A204.1 (cell line): ENCODE data around the gene ETS2.

Experiments used
- FAIRE-seq: peaks from 2 replicates; lab custom pipeline; 2012; peaks lifted over from hg19 to GRCh38; lab: Jason Lieb, UNC

Gene ETS2

DNA sequence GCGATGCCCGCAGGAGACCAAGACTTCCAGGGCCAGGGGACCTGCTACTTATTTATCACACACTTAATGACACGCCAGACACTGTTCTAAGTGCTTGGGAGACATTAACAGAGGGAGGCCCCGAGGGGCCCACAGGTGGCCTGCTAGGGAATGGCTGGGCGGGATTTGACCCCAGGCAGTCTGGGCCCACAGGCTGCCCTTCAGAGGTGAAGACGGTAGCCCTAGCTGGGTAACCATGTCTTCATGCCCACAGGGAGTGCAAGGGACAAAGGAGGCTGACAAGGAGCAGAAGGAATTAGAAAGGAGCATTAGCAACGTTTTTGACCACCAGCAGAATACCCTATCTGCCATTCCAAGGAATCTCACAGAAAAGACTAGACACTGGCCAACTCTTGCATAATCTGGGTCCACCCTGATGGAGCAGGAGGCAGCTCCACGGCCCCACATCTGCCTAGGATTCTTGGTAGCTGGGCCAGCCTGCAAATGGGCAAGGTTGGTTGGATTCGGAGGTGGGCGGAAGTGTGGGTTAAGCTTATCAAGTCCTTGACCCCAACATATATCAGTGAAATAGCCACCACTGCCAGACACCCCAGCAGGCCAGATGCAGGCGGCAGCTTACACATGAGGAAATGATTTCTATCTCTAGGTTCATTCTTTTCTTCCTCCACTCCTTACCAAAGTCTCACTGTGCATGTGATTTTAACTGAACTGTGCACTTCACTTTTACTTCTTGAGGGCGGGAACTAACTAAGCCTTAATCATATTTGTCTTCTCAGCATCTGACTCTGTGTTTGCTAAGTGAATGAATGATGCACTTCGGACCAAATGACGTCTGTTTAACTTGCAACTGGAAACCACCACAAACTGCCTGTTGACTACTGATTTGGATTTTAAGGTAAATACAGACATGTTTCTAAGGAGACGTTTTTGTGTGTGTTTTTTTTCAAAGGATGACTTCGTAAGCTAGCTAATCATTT, 3.4 kb upstream of the ETS2 start:
- no peak for FAIRE-seq

DNA sequence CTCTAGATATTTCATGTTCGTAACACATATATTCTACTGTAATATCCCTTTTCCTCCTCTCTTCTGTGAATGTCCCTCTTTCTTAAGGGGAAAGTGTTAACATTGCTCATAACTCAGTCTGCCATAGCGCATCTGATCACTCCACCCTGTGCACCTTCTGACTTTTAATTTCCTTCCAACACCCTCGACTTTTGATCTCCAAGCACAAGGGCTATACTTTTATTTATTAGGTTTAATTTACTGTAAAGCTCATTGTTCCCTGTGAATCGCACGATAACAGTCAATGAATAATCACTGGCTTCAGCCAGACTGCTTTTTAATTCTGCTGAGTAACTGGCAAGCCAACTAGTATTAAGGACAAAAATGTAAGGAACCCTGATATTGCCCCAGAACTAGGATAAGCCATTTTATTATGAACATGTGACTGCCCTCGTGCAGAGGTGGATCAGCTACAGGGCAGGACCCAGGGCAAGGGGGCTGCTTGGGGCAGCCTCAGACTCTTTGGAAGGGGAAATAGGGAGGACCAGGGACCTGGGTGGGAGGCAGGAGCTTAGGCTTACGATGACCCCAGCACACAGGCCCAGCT, 2.6 kb upstream of the ETS2 start:
- FAIRE-seq: no peak

DNA sequence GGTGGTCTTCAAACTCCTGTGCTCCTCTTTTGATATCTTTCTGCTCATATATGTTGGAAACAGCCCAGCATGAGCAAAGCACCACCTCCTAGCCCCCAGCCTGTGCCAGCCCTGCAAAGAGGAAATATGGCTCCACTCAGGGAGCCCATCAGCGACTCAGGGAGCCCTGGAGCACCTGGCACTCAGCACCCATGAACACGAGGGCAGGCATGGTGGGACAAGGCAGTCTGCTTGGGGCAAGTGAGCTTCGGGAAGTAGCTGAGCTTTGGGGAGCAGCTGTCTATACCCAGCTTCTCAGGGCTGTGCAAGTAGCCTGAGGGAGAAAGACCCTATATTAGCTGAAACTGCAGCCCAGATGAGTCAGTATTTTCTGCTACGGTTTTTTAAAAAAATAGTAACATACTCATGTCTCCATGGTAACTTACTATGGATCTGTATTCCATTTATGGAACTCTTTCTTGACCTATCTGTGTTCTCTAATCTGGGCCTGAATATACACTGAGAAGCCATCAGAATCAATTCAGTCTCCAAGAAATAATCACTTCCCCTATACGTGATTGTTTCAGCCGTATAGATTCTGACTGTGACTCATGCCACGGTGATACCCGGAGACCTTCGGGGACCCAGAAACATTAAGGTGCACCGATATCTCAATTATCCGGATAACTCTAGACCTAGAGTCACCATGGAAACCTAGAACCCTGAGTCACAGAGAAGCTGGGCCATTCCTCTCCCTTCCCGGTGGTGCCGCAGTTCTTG, 1.5 kb upstream of the ETS2 start:
- FAIRE-seq: no peak

DNA sequence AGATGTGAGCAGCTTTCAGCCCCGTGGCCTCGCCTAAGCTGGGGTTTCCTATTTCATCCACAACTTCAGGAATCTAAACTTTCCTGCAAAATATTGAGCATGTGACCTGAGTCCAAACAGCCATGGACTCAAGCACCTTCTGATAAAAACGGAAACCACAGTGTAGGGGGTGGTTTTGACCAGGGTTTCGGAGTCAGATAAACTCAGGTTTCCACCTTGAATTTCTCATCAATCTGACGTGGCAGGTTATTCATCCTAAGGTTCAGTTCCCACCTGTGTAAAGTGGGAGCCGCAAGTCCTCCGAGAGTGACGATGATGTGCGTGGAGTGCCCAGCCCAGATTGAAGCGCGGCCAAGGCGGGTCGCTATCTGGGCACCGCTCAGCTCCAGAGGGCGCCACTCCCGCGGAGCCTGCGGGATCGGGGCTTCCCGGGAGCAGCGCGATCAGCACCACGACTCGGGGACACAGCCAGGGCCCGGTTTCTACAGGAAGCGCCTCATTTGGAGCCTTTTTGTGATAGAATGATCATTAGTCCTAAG, 871 bp upstream of the ETS2 start:
- FAIRE-seq: no peak

DNA sequence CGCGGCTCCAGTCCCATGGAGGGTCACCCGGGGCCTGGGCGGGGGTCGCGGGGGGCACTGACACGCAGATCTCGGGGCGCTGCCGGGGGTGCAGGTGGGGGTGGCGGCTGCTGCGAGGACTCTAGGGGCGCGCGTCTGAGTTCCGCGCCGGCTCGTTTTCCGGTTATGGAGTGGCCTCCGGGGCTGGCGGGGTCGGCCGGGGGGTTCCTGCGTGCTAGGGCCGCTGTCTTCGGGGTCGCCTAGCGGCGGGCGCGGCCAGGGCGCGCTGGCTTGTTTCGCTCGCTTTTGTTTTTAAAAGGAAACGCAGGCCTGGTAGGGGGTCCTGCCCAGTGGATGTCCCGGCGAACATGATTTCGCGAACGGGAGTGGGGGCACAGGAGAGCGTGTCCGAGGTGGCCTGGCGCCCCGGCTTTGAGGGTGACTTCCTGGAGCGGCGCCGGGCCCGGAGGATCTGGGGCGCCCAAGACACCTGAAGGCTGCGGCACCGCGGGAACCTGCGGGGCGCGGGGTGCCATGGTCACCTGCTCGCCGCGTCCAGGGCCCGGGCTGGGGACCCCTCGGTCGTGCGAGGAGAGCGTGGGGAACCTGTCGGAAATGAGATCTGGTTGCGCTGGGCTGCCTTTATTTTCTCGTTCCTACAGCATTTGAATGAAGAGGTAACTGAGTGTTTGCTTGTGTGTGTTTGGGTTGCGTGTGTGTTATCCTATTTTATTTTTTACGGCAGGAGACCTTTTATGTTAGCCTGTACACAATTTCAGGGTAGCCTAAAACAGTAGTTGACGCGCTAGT, 618 bp downstream of the ETS2 start:
- no peak for FAIRE-seq

DNA sequence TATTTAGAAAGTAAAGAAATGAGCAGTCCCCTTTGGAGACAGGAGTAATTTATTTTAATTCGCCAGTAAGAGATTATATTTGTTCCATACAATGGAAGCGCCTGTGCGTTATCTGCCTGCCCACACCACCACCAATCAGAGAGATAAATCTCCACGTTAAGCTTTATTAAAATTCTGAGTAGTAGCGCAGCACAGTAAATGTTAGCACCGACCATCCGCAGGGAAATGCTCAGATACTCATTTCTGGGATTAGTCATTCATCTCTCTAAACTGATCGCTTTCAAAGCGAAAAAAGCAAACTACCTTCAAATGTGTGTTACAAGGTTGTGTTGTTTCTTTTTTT, 1.2 kb downstream of the ETS2 start:
- FAIRE-seq: no peak

DNA sequence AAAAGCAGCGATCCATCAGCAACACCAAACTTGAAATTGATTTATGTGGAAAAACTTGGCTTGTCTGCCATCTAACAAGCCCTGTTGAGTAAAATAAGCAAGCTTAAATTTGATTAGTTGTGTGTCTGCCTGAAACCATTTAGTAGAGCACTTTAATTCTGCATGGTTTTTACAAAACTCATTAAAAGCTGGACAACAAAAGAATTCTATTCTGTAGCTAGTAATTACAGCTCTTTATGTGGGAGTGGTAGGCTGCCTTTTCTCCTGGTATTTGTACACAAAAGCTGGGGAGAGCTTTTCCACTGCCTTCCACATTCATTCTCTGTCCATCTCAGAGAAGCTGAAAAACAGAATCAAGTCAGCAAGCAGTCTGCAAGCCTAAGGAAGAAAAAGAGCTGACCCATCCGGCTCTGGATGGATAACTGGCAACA, 1.7 kb downstream of the ETS2 start:
- no peak for FAIRE-seq

DNA sequence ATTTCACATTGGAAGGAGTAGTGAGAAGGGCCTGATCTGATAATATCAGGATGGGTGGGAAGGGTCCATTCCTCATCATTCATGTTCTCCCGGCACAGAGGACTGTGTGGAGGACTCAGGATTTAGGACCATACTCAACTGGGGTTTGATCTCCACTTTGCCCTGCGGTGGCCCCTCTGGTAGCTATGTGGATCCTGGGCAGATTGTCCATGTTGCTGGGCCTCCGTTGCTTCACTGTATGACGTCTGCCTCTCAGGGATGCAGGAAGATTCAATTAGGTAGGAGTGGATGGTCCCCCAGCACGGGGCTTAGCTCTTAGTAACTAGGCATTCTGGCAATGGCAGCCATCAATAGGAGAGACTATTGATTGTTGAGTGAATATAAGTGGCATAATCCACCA, 2.3 kb downstream of the ETS2 start:
- FAIRE-seq: no peak

DNA sequence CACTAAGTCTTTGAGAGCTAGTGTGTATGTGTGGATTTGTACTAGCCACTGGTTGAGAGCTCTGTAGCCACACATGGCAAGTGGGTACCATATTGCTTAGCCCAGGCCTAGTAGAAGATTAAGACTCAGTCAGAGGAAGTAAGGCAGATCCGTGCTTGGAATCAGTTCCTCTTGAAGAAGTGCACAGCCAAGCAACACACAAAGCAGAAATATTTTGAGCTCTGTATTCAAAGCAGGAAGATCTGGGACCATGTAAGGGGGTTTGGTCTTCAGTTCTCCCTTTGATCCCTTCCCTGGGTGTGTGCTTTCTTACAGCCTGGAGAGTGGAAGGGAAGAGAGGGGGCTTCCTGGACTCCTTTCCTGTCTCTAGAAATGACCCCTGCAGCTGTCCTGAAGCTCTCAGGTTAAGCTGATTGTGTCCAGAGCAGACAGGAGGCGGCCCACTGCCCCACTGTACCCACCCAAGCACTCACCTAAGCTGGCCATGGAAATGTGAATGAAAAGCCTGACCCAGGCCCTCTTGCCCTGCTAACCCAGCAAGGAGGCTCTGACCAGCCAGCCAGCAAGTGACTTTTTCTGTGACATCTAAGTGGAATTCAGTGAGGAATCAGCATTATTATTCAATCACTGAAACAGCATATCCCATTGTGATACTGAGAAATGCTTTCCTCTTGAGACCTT, 3.6 kb downstream of the ETS2 start:
- FAIRE-seq: no peak

DNA sequence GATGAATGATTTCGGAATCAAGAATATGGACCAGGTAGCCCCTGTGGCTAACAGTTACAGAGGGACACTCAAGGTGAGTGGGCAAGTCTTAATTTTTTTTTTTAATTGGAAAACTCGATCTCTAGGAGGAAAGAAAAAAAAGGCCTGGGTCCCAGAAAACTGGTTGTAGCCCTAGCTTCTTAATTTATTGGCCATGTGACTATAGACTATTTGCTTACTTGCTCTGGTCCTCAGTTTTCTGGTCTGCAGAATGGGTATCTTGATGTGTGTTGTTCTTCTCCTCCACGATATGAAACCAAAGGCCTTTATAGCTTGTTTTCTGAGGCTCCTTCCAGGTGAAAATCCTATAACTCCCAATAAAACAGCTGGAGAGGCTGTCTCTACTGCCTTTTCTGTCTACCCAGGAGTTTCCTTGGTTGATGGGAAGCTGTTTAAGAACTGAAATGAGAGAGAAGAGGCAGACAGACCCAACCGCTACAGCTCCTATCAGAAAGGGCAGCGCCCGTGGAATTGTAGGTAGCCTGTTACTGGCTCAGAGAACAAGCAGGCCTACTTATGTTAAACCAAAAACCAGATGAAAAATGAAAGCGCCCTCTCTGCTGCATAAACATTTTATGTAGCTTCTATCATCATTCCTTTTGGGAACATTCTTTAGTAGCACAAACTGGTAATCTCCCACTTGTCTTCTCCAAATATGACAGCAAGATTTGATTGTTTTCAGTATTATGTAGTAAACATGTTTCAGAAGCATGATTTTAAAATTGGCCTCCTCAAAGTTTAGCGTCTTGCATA, 4.5 kb downstream of the ETS2 start:
- no peak for FAIRE-seq

DNA sequence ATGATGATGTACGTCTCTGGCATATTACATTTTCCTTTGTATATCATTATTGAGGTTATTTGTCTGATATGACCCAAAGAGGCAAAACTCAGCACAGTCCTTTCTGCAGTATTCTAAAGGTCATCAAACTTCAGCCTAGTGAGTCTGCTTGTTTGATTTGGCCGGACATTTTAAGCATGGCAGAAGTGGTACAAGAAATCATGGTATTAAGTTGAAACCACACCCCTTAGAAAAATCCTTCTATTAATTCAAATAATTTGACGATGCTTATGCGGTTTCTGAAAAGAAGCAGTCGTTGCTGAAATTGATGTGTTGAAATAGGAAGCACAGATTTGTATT, 5.1 kb downstream of the ETS2 start:
- no peak for FAIRE-seq

DNA sequence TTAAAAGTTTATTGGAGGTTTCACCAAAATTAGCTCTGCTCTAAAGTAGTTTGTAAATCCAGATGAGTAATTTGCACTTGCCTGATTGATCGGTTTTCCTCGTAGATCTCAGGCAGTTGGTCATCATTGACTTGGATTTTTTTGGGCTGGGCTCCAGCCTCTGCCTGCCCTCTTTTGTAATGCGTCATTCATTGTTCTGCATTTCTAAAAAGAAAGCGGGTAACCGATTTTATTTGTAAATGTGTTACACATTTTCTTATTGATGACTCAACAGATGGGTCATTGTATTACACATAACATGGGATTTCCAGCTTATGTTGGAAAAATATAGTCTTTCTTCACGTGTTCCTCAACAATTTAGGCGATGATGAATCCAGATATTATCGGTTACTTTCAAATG, 5.5 kb downstream of the ETS2 start:
- FAIRE-seq: no peak

DNA sequence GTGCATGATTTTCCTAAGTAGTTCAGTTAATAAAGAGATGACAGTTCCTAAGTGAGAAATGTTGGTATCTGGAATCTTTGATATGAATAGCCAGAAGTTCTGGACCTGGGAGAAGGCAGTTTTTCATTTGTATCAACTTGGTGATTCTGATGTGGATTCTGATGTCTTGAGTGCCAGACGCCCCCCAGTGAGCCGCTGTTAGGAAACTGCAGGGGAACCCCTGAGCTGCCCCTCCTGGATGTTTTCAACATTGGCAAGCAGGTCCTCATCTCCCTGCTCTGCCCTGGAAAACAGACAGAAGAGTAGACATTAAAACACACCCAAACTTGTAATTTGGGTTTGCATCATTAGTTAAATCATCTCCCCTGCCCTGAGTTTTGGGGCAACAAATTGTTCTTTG, 7.4 kb downstream of the ETS2 start:
- no peak for FAIRE-seq

DNA sequence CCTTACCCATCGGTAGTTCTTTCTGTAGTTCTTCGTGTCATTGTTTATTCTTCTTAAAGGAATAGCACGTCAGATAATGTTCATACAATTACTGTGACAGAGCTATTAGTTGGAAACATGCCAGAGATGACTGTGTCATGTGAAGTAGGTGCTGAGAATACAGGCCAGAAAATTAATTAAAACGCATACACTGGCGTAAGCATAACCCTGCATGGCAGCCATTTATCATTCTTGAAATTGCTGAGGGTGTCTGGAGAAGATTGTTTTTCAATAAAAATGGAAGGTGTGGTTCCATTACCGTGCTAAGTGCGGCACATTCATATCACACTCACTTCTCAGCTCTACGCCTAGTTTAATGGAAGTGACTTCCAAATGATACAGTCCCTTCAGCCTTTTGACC, 7.8 kb downstream of the ETS2 start:
- no peak for FAIRE-seq

DNA sequence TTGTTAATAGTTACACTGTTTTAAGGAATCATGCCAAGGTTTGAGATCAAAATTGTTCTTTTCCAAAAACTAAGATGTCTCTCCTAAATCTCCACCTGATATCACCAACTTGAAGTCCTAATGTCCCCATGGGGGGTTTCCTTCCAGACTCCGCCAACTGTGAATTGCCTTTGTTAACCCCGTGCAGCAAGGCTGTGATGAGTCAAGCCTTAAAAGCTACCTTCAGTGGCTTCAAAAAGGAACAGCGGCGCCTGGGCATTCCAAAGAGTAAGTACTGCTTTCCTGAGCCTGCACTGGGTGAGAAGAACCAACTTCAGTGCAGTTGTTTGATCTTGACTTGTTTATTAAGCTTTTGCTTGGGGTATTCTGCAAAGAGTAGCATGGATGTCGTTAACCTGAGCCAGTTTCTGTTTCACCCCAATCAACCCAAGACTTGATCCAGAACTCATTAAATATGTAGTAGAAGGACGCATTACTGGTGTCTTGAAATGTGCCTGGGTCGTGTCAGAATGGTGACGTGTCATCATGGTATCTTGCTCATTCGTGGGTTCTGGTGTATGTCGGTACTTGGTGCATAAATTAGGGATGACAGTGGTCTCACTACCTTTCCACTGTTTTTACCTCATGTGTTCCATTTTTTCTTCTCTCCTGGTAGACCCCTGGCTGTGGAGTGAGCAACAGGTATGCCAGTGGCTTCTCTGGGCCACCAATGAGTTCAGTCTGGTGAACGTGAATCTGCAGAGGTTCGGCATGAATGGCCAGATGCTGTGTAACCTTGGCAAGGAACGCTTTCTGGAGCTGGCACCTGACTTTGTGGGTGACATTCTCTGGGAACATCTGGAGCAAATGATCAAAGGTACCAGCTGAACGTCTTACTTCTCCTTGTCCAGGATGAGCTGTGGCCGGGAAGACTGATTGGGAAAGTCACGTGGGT, 8.7 kb downstream of the ETS2 start:
- FAIRE-seq: no peak

DNA sequence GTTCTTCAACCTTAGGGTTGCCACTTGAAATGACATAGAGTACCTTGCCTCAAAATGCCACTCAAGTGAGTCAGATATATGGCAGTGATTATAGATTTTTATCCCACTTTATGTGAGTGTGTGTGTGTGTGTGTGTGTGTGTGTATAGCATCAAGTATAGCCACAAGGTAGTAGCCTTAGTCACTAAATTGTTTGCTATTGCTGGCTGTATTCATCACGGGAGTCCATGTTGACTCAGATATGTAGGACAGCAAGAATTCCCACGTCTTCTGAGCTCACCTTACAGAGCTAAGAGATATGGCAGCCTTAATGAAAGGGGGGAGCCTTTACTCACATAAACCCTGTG, 9.3 kb downstream of the ETS2 start:
- FAIRE-seq: no peak

DNA sequence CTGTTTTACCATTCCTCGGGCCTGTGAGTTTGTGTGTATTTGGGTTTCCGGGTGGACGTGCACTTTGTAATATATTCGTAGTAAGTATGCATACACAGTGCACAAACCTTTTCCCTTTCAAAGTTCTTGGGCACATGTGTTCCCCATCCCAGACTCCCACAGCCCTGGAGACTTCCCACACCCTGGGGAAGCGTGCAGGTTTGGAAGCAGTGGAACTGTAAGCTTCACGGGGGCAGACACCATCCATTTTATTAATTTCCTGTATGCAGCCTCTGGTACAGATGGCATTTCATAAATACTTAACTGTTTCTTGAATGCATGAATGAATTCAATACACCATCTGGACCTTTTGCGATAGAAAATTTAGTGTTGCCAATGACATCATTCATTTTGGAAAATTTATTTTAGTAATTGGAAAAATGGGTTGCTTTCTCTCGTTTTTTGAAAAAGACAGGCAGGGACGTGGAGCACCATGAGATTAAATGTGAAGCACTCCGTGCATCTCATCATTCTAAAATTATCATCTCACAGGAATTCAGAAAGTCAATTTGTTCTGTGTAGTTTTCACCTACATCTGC, 10.8 kb downstream of the ETS2 start:
- FAIRE-seq: no peak

DNA sequence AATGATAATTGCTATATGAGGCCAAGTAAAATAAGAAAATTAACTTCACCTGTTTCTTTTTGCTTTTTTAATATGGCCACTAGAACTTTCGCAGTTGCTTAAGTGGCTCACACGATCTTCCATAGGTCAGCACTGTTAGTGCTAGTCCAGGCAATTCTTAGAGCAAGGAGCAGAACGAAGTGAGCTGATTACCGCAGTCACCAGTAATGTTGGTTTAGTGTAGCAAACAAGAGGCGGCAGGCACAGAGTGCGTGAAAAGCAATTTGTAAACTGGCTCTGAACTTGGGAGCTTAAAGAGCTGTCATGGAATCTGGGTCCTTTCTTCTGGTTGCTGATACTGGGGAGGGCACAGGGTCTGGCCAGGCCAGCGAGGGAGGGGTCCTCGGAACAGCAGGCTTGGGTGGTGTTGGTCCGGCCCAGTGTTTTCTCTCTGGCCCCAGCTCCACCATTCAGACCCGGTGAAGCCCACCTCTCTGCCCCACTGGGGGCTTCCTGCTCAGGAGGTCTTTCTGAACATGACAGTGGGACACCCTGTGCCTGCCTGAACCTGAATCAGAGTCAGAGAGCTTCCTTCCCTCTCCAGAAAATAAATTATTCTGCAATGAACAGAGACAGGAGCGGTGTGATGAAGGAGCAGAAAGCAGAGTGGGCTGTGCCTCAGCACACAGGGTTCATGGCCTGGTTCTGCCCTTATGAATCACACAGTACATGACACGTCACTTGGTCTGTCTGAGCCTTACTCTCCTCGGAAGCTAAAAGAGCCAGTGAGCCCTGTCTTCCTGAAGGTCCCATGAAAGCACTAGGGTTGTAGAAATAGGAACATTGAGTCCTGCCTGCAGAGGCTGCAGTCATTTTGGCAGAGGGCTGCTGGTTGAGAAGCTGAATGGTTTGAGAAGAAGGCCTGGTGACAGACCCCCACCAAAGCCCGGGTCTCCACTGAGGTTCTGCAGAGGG, 11.9 kb downstream of the ETS2 start:
- no peak for FAIRE-seq
